HG02678 (cell line): ENCODE results near the gene DHRS13.
"Not testable (repeated sequence)": the region's sequence is repeated elsewhere in the genome, so short reads cannot be mapped to it uniquely, and the experiment has no call there.

Experiments used
- ATAC-seq: cut with Tn5 transposase; IDR thresholded peaks from one replicate; pipeline ENCODE4 v1.9.1; 2021; ENCODE audit warnings: mild to moderate bottlenecking, moderate library complexity; ENCODE audit not compliant: unreplicated experiment

DHRS13 gene

GRCh38 chr17:28883967-28884702 is 18.7 kb downstream of the DHRS13 start:
- ATAC-seq, result no peak

- no peak for ATAC-seq
Measured at GRCh38 chr17:28882154-28882895, 20.6 kb downstream of the DHRS13 start.

- no peak for ATAC-seq
Measured at GRCh38 chr17:28881533-28882056, 21.3 kb downstream of the DHRS13 start.

- ATAC-seq, result no peak
Measured at GRCh38 chr17:28880572-28880945, 22.3 kb downstream of the DHRS13 start.

DNA sequence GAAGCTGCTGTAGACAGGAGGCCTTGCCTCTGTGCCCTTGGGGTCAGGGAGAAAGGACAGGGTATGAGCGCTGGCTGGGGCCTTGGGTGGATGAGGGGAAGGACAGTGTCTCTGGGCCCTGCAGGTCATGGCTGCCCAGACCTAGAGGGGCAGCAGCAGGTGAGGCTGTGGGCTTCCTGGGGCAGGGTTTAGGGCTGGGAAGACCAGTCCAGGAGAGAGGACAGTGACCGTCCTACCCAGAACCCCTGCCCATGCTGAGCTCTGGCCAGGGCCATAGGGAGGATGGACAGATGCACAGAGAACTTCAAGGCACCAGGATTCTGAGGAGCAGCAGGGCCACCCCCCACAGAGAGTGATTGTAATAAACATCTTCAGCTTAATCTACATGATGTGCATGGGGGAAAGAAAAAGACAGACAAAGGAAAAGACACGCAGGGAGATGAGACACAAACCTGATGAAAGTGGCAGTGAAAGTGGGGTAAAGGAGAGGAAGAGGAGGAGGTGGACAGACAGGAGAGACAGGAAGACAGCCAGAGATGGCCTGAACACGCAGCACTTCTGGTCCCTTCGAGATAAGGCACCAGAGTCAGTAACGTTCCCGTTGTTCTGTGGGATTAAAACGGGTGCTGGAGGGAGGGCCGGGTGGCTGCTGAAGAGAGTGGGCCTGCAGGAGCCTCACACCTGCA is 22.9 kb downstream of the DHRS13 start:
- ATAC-seq, result no peak

- no peak for ATAC-seq
Measured at GRCh38 chr17:28878981-28879380, 23.9 kb downstream of the DHRS13 start.

- no peak for ATAC-seq
Measured at GRCh38 chr17:28878158-28878910, 24.5 kb downstream of the DHRS13 start.

- ATAC-seq, result not testable (repeated sequence)
Measured at GRCh38 chr17:28877150-28877711, 25.6 kb downstream of the DHRS13 start.

- no peak for ATAC-seq
Measured at GRCh38 chr17:28875848-28876550, 26.9 kb downstream of the DHRS13 start.

GRCh38 chr17:28874750-28875149 is 28.1 kb downstream of the DHRS13 start:
- ATAC-seq, result no peak

- no peak for ATAC-seq
Measured at GRCh38 chr17:28873839-28874238, 29.0 kb downstream of the DHRS13 start.

GRCh38 chr17:28871056-28871579 is 31.8 kb downstream of the DHRS13 start:
- ATAC-seq, result peak; percentile 90

DNA sequence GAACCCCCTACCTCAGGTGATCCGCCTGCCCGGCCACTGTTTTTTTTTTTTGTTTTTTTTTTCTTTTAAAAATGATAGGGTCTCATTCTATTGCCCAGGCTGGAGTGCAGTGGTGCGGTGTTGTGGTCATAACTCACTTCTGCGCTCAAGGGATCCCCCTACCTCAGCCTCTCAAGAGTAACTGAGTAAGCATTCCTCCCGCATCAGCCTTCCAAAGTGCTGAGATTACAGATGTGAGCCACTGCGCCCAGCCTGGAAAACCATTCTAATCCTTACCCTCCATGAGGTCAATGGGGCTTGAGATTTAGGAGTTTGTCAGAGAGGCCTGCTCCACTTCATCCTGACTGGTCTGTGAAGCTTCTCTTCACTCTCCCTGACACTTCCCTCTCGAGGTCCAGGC is 35.6 kb downstream of the DHRS13 start:
- ATAC-seq, result no peak

DNA sequence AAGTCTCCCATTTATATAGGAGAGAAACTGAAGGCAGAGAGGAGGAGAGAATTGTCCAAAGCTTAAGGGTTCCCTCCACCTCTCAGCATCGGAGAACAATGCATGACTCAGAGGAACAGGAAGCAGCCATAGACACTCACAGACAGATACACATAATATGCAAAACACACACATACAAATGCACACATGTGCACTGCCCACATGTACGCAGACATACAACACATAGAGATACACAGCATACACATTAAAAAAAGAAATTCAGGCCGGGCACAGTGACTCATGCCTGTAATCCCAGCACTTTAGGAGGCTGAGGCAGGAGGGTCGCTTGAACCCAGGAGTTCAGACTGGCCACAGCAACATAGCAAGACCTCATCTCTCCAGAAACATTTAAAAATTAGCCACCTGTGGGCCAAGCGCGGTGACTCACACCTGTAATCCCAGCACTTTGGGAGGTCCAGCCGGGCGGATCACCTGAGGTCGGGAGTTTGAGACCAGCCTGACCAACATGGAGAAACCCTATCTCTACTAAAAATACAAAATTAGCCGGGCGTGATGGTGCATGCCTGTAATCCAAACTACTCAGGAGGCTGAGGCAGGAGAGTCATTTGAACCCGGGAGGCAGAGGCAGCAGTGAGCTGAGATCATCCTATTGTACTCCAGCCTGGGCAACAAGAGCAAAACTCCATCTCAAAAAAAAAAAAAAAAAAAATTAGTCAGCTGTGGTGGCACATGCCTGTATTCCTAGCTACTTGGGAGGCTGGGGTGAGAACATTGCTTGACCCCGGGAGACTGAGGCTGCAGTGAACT is 36.7 kb downstream of the DHRS13 start:
- ATAC-seq, result no peak

- no peak for ATAC-seq
Measured at GRCh38 chr17:28864991-28865849, 37.7 kb downstream of the DHRS13 start.

- no peak for ATAC-seq
Measured at GRCh38 chr17:28863953-28864352, 38.9 kb downstream of the DHRS13 start.

- ATAC-seq, result no peak
Measured at GRCh38 chr17:28862561-28862960, 40.3 kb downstream of the DHRS13 start.
